Panc1 (cell line): ENCODE measurements around the gene FPGS. TPM values are rescaled to one million over a fixed set of nuclear protein-coding genes. Genes with fewer than 3 reads are reported as not detected.

Source experiments
- ATAC-seq: fragments of 200-7000 bp; cut with Tn5 transposase; 2 replicates; pipeline ENCODE4 v1.9.1; 2020; ENCODE audit warnings: mild to moderate bottlenecking, moderate library complexity
- BruUV-seq: library from RNA; stranded (reverse); fragments of 400-500 nt; replicated peaks from 2 replicates; lab custom pipeline; 2021; lab: Mats Ljungman, UMichigan
- CTCF ChIA-PET: fragments of 300-600 bp; sonication (Branson Sonifier 250); formaldehyde crosslinking; loops from one replicate; lab custom pipeline; 2022; ENCODE audit warnings: antibody characterized with exemption; lab: Charles Lee
- POLR2A ChIA-PET: fragments of 300-600 bp; sonication (Branson Sonifier 250); formaldehyde crosslinking; loops from one replicate; lab custom pipeline; 2022; ENCODE audit warnings: antibody characterized with exemption; lab: Charles Lee
- DNase-seq: peaks from one replicate; pipeline ENCODE4 v3.0.0-alpha.2; 2010; ENCODE audit warnings: low read depth, low spot score
- H3K27ac ChIP-seq: 2 replicates; pipeline ENCODE4 v1.5.1; 2011; ENCODE audit warnings: mild to moderate bottlenecking, low read length, inconsistent platforms
- H3K27me3 ChIP-seq: fragments of 200-500 bp; sonication (Bioruptor generic); 2 replicates; pipeline ENCODE4 v1.6.0; 2014; ENCODE audit warnings: low read length, inconsistent platforms; ENCODE audit not compliant: control insufficient read depth, insufficient read depth
- H3K36me3 ChIP-seq: fragments of 200-500 bp; sonication (Bioruptor generic); 2 replicates; pipeline ENCODE4 v1.5.1; 2014; ENCODE audit warnings: inconsistent platforms, mild to moderate bottlenecking, low read length, moderate library complexity; ENCODE audit not compliant: control insufficient read depth, insufficient read depth
- H3K4me1 ChIP-seq: 2 replicates; pipeline ENCODE4 v1.5.1; 2011; ENCODE audit warnings: inconsistent platforms, mild to moderate bottlenecking, low read length, moderate library complexity; ENCODE audit not compliant: control insufficient read depth, insufficient read depth
- H3K4me3 ChIP-seq, 2 experiments: 2 replicates each; pipeline ENCODE4 v1.5.1; 2011 to 2012; ENCODE audit warnings: low read depth in 2 of 2, low read length in 2 of 2, mild to moderate bottlenecking in 2 of 2, inconsistent platforms in 1 of 2, moderate library complexity in 1 of 2
- H3K9me3 ChIP-seq: fragments of 200-500 bp; sonication (Bioruptor generic); 2 replicates; pipeline ENCODE4 v1.5.1; 2014; ENCODE audit warnings: low read depth, mild to moderate bottlenecking, inconsistent platforms, low read length, moderate library complexity; ENCODE audit not compliant: control insufficient read depth, insufficient read depth
- CTCF ChIP-seq: fragments of 450-650 bp; IDR thresholded peaks from 2 replicates; pipeline ENCODE4 v1.5.1; 2017; ENCODE audit warnings: mild to moderate bottlenecking
- POLR2AphosphoS5 ChIP-seq: IDR thresholded peaks from 2 replicates; pipeline ENCODE4 v1.6.1; 2012; ENCODE audit warnings: mild to moderate bottlenecking, low read depth, low read length, moderate library complexity
- REST ChIP-seq, 2 experiments: IDR thresholded peaks; 2 replicates each; pipeline ENCODE4 v1.6.1; 2011 to 2012; ENCODE audit warnings: low read depth in 2 of 2, control low read depth in 1 of 2, low read length in 1 of 2, mild to moderate bottlenecking in 1 of 2, moderate library complexity in 1 of 2; ENCODE audit not compliant: insufficient read depth in 1 of 2
- SIN3A ChIP-seq: IDR thresholded peaks from 2 replicates; pipeline ENCODE4 v1.6.1; 2012; ENCODE audit warnings: low read depth, mild to moderate bottlenecking, low read length, moderate library complexity, borderline replicate concordance; ENCODE audit not compliant: insufficient read depth
- TCF7L2 ChIP-seq: IDR thresholded peaks from 2 replicates; pipeline ENCODE4 v1.6.1; 2011; ENCODE audit warnings: mild to moderate bottlenecking, low read depth, low read length, inconsistent platforms
- in situ Hi-C: cut with HindIII; loops from 2 replicates; pipeline ENCODE4 v1.10.0; 2016; ENCODE audit warnings: low sequenced_read_pairs, low pct_unique_long_range_greater_than_20kb
- intact Hi-C: fragments of 100-400 bp; cut with micrococcal nuclease; formaldehyde crosslinking; loops from one replicate; pipeline ENCODE4 v1.10.0; 2022; ENCODE audit not compliant: unreplicated experiment
- total RNA-seq: library from RNA; stranded (reverse); gene quantifications from one replicate; pipeline ENCODE4 v1.2.1, GENCODE V29; 2021; ENCODE audit not compliant: unreplicated experiment

Gene FPGS
- total RNA-seq, 1 experiment from 2014 or later = 56.5 TPM

- no peaks in the 10 kb centered on the region for H3K9me3 ChIP-seq
- CTCF ChIA-PET = no interaction called here
- no peak overlapping the region for H3K27ac ChIP-seq
- in situ Hi-C loops (no loop called here), intact Hi-C loops (no loop called here)
- TF ChIP-seq TCF7L2 = no peak
- TF ChIP-seq SIN3A = no peak
- no peak for TF ChIP-seq REST (IDR thresholded peaks at IDR 0.05; ENCODE audit: insufficient read depth in 1 of 2, low read depth in 2 of 2, low read length in 1 of 2)
- no peak for TF ChIP-seq CTCF
- no peak for TF ChIP-seq POLR2AphosphoS5
- no TSS peak for BruUV-seq
- H3K4me1 ChIP-seq = no peaks in the 10 kb centered on the region
- DNase-seq (no peak), ATAC-seq (no peak)
- H3K36me3 ChIP-seq = no peaks in the 10 kb centered on the region
- H3K27me3 ChIP-seq = no peaks in the 10 kb centered on the region
- POLR2A ChIA-PET = no interaction called here
- no peak overlapping the region for H3K4me3 ChIP-seq
These were observed 10.4 kb downstream of the FPGS start for GRCh38 chr9:127812936-127813675.

GRCh38 chr9:127813686-127814226 is 11.1 kb downstream of the FPGS start:
- Histone ChIP-seq H3K27ac (no peak overlapping the region), H3K9me3 (no peaks in the 10 kb centered on the region), H3K4me3 (no peak overlapping the region), H3K4me1 (no peaks in the 10 kb centered on the region), H3K36me3 (no peaks in the 10 kb centered on the region), H3K27me3 (no peaks in the 10 kb centered on the region)
- intact Hi-C loops = no loop called here
- in situ Hi-C loops = no loop called here
- no peak for DNase-seq
- CTCF ChIA-PET = no interaction called here
- no peak for TF ChIP-seq REST (IDR thresholded peaks at IDR 0.05; ENCODE audit: insufficient read depth in 1 of 2, low read depth in 2 of 2, low read length in 1 of 2)
- TF ChIP-seq TCF7L2 = no peak
- TF ChIP-seq POLR2AphosphoS5 = no peak
- TF ChIP-seq SIN3A = no peak
- no peak for TF ChIP-seq CTCF
- ATAC-seq = no peak
- BruUV-seq = no TSS peak
- POLR2A ChIA-PET = interaction anchor here (0.7 kb wide), 1 partner anchor 29 kb away, joined by 4 read pairs; no protein-coding TSS in a partner anchor
